ENCODE measurements around the gene NRXN3.

DNA sequence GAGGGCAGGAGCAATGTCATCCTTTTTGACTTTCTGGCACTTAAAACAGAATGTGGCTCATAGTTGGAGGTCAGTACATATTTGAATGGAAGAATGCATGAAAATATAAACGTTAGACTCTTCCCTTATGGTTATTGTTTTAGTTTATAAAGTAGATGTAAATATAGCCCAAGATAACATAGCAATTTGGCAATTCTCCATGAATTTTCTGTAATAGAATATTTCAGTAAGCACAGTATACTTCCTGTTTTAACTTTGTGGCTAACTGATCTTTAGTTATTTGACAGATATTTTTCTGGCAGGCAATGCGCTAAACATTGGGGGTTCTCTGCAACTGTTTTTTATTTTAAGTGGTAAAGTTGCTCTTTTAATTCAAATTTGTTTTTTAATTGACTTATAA lies 763.0 kb downstream of the NRXN3 start:
- TF ChIP-seq, protein P1, sequence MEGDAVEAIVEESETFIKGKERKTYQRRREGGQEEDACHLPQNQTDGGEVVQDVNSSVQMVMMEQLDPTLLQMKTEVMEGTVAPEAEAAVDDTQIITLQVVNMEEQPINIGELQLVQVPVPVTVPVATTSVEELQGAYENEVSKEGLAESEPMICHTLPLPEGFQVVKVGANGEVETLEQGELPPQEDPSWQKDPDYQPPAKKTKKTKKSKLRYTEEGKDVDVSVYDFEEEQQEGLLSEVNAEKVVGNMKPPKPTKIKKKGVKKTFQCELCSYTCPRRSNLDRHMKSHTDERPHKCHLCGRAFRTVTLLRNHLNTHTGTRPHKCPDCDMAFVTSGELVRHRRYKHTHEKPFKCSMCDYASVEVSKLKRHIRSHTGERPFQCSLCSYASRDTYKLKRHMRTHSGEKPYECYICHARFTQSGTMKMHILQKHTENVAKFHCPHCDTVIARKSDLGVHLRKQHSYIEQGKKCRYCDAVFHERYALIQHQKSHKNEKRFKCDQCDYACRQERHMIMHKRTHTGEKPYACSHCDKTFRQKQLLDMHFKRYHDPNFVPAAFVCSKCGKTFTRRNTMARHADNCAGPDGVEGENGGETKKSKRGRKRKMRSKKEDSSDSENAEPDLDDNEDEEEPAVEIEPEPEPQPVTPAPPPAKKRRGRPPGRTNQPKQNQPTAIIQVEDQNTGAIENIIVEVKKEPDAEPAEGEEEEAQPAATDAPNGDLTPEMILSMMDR (IDR thresholded peaks at IDR 0.05; ENCODE audit: low read depth, low read length, missing input control), result no peak
- TF ChIP-seq, protein P2, sequence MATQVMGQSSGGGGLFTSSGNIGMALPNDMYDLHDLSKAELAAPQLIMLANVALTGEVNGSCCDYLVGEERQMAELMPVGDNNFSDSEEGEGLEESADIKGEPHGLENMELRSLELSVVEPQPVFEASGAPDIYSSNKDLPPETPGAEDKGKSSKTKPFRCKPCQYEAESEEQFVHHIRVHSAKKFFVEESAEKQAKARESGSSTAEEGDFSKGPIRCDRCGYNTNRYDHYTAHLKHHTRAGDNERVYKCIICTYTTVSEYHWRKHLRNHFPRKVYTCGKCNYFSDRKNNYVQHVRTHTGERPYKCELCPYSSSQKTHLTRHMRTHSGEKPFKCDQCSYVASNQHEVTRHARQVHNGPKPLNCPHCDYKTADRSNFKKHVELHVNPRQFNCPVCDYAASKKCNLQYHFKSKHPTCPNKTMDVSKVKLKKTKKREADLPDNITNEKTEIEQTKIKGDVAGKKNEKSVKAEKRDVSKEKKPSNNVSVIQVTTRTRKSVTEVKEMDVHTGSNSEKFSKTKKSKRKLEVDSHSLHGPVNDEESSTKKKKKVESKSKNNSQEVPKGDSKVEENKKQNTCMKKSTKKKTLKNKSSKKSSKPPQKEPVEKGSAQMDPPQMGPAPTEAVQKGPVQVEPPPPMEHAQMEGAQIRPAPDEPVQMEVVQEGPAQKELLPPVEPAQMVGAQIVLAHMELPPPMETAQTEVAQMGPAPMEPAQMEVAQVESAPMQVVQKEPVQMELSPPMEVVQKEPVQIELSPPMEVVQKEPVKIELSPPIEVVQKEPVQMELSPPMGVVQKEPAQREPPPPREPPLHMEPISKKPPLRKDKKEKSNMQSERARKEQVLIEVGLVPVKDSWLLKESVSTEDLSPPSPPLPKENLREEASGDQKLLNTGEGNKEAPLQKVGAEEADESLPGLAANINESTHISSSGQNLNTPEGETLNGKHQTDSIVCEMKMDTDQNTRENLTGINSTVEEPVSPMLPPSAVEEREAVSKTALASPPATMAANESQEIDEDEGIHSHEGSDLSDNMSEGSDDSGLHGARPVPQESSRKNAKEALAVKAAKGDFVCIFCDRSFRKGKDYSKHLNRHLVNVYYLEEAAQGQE (IDR thresholded peaks at IDR 0.05), result no peak
- no peak for TF ChIP-seq RAD21 (IDR thresholded peaks at IDR 0.05)
- no peak for TF ChIP-seq TAF1 (conservative IDR thresholded peaks at IDR 0.05)
- TF ChIP-seq SP1 (IDR thresholded peaks at IDR 0.05), result no peak
